Naive thymus-derived CD4-positive, alpha-beta T cell (primary cell): Measurements from ENCODE around the gene TMX3. TPM values are rescaled to one million over a fixed set of nuclear protein-coding genes. Genes with fewer than 3 reads are reported as not detected.
A peak's percentile ranks its signal among the peaks of the same experiment; 100 is the strongest.

Source experiments
- ATAC-seq: fragments of 150-1000 bp; cut with Tn5 transposase; 2 replicates; pipeline ENCODE4 v1.10.0; 2021; ENCODE audit warnings: mild to moderate bottlenecking, moderate library complexity
- CTCF ChIA-PET: fragments of 350-600 bp; sonication (Branson Sonifier 250); formaldehyde crosslinking; loops from one replicate; lab custom pipeline; 2021; ENCODE audit warnings: antibody characterized with exemption; lab: Charles Lee
- POLR2A ChIA-PET: fragments of 350-600 bp; sonication (Branson Sonifier 250); formaldehyde crosslinking; loops from one replicate; lab custom pipeline; 2021; ENCODE audit warnings: antibody characterized with exemption, inconsistent platforms; lab: Charles Lee
- DNase-seq, 9 donors: peaks; one replicate each; pipeline versions ENCODE4 v3.0.0 to v3.0.0-alpha.2; 2020 to 2022; ENCODE audit warnings: mixed read lengths in 1 of 9
- H3K27ac ChIP-seq: one replicate; pipeline ENCODE4 v1.7.0; 2013; ENCODE audit warnings: mild to moderate bottlenecking, low read depth, low read length, moderate library complexity
- H3K27me3 ChIP-seq, 2 donors: one replicate each; pipeline ENCODE4 v1.7.0; 2013; ENCODE audit warnings: low read length in 2 of 2, mild to moderate bottlenecking in 2 of 2, moderate library complexity in 2 of 2; ENCODE audit not compliant: control insufficient read depth in 2 of 2, insufficient read depth in 2 of 2
- H3K36me3 ChIP-seq, 3 experiments: 1 replicate in 2 of 3; 2 replicates in 1 of 3; pipeline ENCODE4 v1.7.0; 2013; ENCODE audit warnings: low read length in 3 of 3, mild to moderate bottlenecking in 3 of 3, moderate library complexity in 1 of 3; ENCODE audit not compliant: insufficient read depth in 3 of 3, control insufficient read depth in 2 of 3
- H3K4me1 ChIP-seq, 2 donors: one replicate each; pipeline ENCODE4 v1.7.0; 2013; ENCODE audit warnings: low read length in 2 of 2, mild to moderate bottlenecking in 2 of 2, moderate library complexity in 1 of 2; ENCODE audit not compliant: control insufficient read depth in 2 of 2, insufficient read depth in 2 of 2
- H3K4me3 ChIP-seq: 2 replicates; pipeline ENCODE4 v1.7.0; 2013; ENCODE audit warnings: mild to moderate bottlenecking, low read length
- H3K9me3 ChIP-seq, 3 experiments: 1 replicate in 2 of 3; 2 replicates in 1 of 3; pipeline ENCODE4 v1.7.0; 2013; ENCODE audit warnings: low read length in 3 of 3; ENCODE audit not compliant: control insufficient read depth in 2 of 3
- H3K27ac Mint-ChIP-seq, 9 donors: one replicate each; pipeline ENCODE4 v1.8.0; 2020 to 2022; ENCODE audit warnings: mixed read lengths in 9 of 9, mild to moderate bottlenecking in 8 of 9, moderate library complexity in 5 of 9, inconsistent platforms in 2 of 9
- H3K27me3 Mint-ChIP-seq, 5 donors: one replicate each; pipeline ENCODE4 v1.8.0; 2021 to 2022; ENCODE audit warnings: mixed read lengths in 5 of 5, mild to moderate bottlenecking in 1 of 5
- H3K36me3 Mint-ChIP-seq, 5 donors: one replicate each; pipeline ENCODE4 v1.8.0; 2020 to 2022; ENCODE audit warnings: mixed read lengths in 5 of 5, mild to moderate bottlenecking in 3 of 5, inconsistent platforms in 1 of 5
- H3K4me1 Mint-ChIP-seq, 7 donors: one replicate each; pipeline ENCODE4 v1.8.0; 2020 to 2022; ENCODE audit warnings: mixed read lengths in 7 of 7, mild to moderate bottlenecking in 3 of 7, inconsistent platforms in 1 of 7
- H3K4me3 Mint-ChIP-seq, 10 donors: one replicate each; pipeline ENCODE4 v1.8.0; 2020 to 2022; ENCODE audit warnings: mild to moderate bottlenecking in 10 of 10, mixed read lengths in 10 of 10, moderate library complexity in 6 of 10, inconsistent platforms in 2 of 10
- H3K9me3 Mint-ChIP-seq, 11 donors: one replicate each; pipeline ENCODE4 v1.8.0; 2020 to 2022; ENCODE audit warnings: mixed read lengths in 11 of 11, mild to moderate bottlenecking in 4 of 11, inconsistent platforms in 1 of 11, moderate library complexity in 1 of 11
- intact Hi-C, 2 donors: fragments of 100-400 bp; cut with micrococcal nuclease; formaldehyde crosslinking; loops; one replicate each; pipeline ENCODE4 v1.15.1; 2023
- polyA plus RNA-seq, 2 donors: library from polyadenylated mRNA; unstranded; fragments of 300-500 nt; fragmentation: Illumina TruSeq; gene quantifications; one replicate each; pipeline ENCODE4 v1.2.3, GENCODE V29; 2021
- total RNA-seq, 6 experiments: library from RNA in 5 of 6; stranded (reverse) in 5 of 6; gene quantifications; 1 replicate in 5 of 6; 2 replicates in 1 of 6; pipeline ENCODE4 v1.2.3 and lab custom pipeline; 2021 to 2026

Gene TMX3
- total and polyA plus RNA-seq, 7 experiments from 2014 or later, result 18.7 to 76.5 (median 50.7) TPM

- Mint-ChIP-seq H3K36me3 (peaks cover 0 to 6% (median 0%) of the 10 kb centered on the region in 5 donors), H3K27ac (no peak overlapping the region), H3K4me3 (no peak overlapping the region), H3K4me1 (peaks cover 0 to 8% (median 3%) of the 10 kb centered on the region in 7 donors), H3K9me3 (peaks cover 0 to 2% (median 0%) of the 10 kb centered on the region in 11 donors), H3K27me3 (peaks cover 0 to 4% (median 0%) of the 10 kb centered on the region in 5 donors)
- H3K27ac ChIP-seq, result no peak overlapping the region
- intact Hi-C loops, result no loop called here
- H3K4me1 ChIP-seq, result no peaks in the 10 kb centered on the region
- ATAC-seq (no peak), DNase-seq (no peak)
- ChIA-PET CTCF (interaction anchor here (0.7 kb wide), 1 partner anchor 21 kb away, joined by 4 read pairs; no protein-coding TSS in a partner anchor), POLR2A (interaction anchor here (1.3 kb wide), 1 partner anchor 11 kb away, joined by 3 read pairs; no protein-coding TSS in a partner anchor)
- H3K36me3 ChIP-seq, result no peaks in the 10 kb centered on the region
- H3K9me3 ChIP-seq, result no peaks in the 10 kb centered on the region
- no peaks in the 10 kb centered on the region for H3K27me3 ChIP-seq
- no peak overlapping the region for H3K4me3 ChIP-seq
These were observed 13.3 kb upstream of the TMX3 start for GRCh38 chr18:68728081-68728700.

GRCh38 chr18:68727506-68727905 lies 12.6 kb upstream of the TMX3 start:
- Mint-ChIP-seq H3K4me1 (peaks cover 0 to 15% (median 9%) of the 10 kb centered on the region in 7 donors), H3K9me3 (peaks cover 0 to 2% (median 0%) of the 10 kb centered on the region in 11 donors), H3K36me3 (peaks cover 0 to 6% (median 0%) of the 10 kb centered on the region in 5 donors), H3K27ac (no peak overlapping the region), H3K27me3 (peaks cover 0 to 4% (median 0%) of the 10 kb centered on the region in 5 donors), H3K4me3 (no peak overlapping the region)
- ChIA-PET POLR2A (interaction anchor here (1.3 kb wide), 1 partner anchor 11 kb away, joined by 3 read pairs; no protein-coding TSS in a partner anchor), CTCF (no interaction called here)
- H3K27ac ChIP-seq, result no peak overlapping the region
- H3K4me1 ChIP-seq, result peaks cover 0 to 4% of the 10 kb centered on the region in 2 donors
- H3K27me3 ChIP-seq, result no peaks in the 10 kb centered on the region
- no peaks in the 10 kb centered on the region for H3K36me3 ChIP-seq
- ATAC-seq, result no peak
- no peak overlapping the region for H3K4me3 ChIP-seq
- intact Hi-C loops, result no loop called here
- H3K9me3 ChIP-seq, result no peaks in the 10 kb centered on the region
- no peak for DNase-seq

DNA sequence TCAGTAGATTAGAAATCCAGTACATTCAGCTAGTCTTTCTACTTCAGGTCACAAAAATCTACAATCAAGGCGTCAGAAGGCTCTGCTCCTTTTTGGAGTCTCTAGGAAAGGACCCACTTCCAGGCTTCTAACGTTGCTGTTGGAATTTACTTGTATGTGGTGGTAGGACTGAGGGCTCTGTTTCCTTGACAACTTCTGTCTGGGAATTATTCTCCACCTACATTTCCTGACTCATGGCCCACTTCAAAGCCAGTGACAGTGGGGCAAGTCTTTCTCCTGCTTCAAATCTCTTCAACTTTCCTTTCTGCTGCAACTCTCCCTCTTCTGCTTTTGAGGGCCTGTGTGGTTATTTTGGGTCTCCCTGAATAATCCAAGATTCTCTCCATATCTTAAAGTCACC lies 10.4 kb upstream of the TMX3 start:
- POLR2A ChIA-PET, result no interaction called here
- peaks cover 0 to 2% (median 0%) of the 10 kb centered on the region in 11 donors for H3K9me3 Mint-ChIP-seq
- CTCF ChIA-PET, result no interaction called here
- peaks cover 0 to 4% (median 0%) of the 10 kb centered on the region in 5 donors for H3K27me3 Mint-ChIP-seq
- H3K4me1 Mint-ChIP-seq, result peaks cover 13 to 37% (median 31%) of the 10 kb centered on the region in 7 donors
- peaks cover 0 to 9% (median 0%) of the 10 kb centered on the region in 5 donors for H3K36me3 Mint-ChIP-seq
- intact Hi-C loops, result no loop called here
- H3K27me3 ChIP-seq, result no peaks in the 10 kb centered on the region
- DNase-seq, result no peak
- no peak overlapping the region for H3K27ac ChIP-seq
- H3K4me3 Mint-ChIP-seq, result no peak overlapping the region
- H3K4me3 ChIP-seq, result no peak overlapping the region
- H3K36me3 ChIP-seq, result no peaks in the 10 kb centered on the region
- ATAC-seq, result no peak
- no peaks in the 10 kb centered on the region for H3K9me3 ChIP-seq
- no peak overlapping the region for H3K27ac Mint-ChIP-seq
- H3K4me1 ChIP-seq, result peaks cover 0 to 12% of the 10 kb centered on the region in 2 donors

DNA sequence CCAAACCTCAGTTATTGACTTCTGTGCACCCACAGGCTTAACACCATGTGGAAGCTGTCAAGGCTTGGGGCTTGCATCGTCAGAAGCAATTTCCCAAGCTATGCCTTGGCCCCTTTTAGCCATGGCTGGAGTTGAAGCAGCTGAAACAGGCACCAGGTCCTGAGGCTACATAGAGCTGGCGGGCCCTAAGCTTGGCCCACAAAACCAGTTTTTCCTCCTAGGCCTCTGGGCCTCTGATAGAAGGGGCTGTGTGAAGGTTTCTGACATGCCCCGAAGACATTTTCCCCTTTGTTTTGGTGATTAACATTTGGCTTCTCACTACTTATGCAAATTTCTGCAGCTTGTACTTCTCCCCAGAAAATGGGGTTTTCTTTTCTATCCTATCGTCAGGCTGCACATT lies 9.1 kb upstream of the TMX3 start:
- ChIA-PET POLR2A (no interaction called here), CTCF (no interaction called here)
- Histone ChIP-seq H3K9me3 (no peaks in the 10 kb centered on the region), H3K27me3 (no peaks in the 10 kb centered on the region), H3K27ac (no peak overlapping the region), H3K4me1 (peaks cover 0 to 12% of the 10 kb centered on the region in 2 donors), H3K4me3 (no peak overlapping the region), H3K36me3 (no peaks in the 10 kb centered on the region)
- ATAC-seq (no peak), DNase-seq (no peak)
- Mint-ChIP-seq H3K9me3 (peaks cover 0 to 2% (median 0%) of the 10 kb centered on the region in 11 donors), H3K27me3 (no peaks in the 10 kb centered on the region), H3K4me3 (no peak overlapping the region), H3K4me1 (peaks cover 13 to 38% (median 33%) of the 10 kb centered on the region in 7 donors), H3K36me3 (peaks cover 0 to 11% (median 6%) of the 10 kb centered on the region in 5 donors), H3K27ac (no peak overlapping the region)
- intact Hi-C loops, result no loop called here

DNA sequence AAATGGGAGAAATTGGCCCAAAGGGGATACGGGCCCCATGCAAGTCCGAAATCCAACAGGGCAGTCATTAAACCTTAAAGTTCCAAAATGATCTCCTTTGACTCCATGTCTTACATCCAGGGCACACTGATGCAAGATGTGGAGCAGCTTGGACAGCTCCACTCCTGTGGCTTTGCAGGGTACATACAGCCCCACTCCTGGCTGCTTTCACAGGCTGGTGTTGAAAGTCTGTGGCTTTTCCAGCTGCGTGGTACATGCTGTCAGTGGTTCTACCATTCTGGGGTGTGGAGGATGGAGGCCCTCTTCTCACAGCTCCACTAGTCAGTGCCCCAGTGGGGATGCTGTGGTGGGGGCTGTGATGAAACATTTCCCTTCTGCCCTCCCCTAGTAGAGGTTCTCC lies 8.6 kb upstream of the TMX3 start:
- H3K4me3 Mint-ChIP-seq, result peak overlapping the region in 6 of 10 donors; percentile 1 to 54 (median 10)
- no peaks in the 10 kb centered on the region for H3K9me3 ChIP-seq
- POLR2A ChIA-PET, result no interaction called here
- H3K9me3 Mint-ChIP-seq, result peaks cover 0 to 2% (median 0%) of the 10 kb centered on the region in 11 donors
- CTCF ChIA-PET, result no interaction called here
- peaks cover 11 to 38% (median 33%) of the 10 kb centered on the region in 7 donors for H3K4me1 Mint-ChIP-seq
- H3K4me1 ChIP-seq, result peaks cover 0 to 12% of the 10 kb centered on the region in 2 donors
- H3K36me3 Mint-ChIP-seq, result peaks cover 0 to 11% (median 6%) of the 10 kb centered on the region in 5 donors
- H3K27ac ChIP-seq, result no peak overlapping the region
- H3K4me3 ChIP-seq, result no peak overlapping the region
- intact Hi-C loops, result loop anchor here in 1 of 2 donors (1.0 kb wide), 1 partner anchor 8 kb away; the partner anchor contains the start of gene TMX3
- H3K36me3 ChIP-seq, result no peaks in the 10 kb centered on the region
- no peaks in the 10 kb centered on the region for H3K27me3 Mint-ChIP-seq
- no peak for DNase-seq
- no peak for ATAC-seq
- H3K27me3 ChIP-seq, result no peaks in the 10 kb centered on the region
- peak overlapping the region in 5 of 9 donors; percentile 44 to 92 (median 74) for H3K27ac Mint-ChIP-seq

GRCh38 chr18:68722821-68723220 lies 7.9 kb upstream of the TMX3 start:
- Mint-ChIP-seq H3K27me3 (no peaks in the 10 kb centered on the region), H3K4me3 (peak overlapping the region in 3 of 10 donors; percentile 1 to 52 (median 6)), H3K36me3 (peaks cover 0 to 11% (median 6%) of the 10 kb centered on the region in 5 donors), H3K4me1 (peaks cover 11 to 39% (median 33%) of the 10 kb centered on the region in 7 donors), H3K27ac (peak overlapping the region in 5 of 9 donors; percentile 87 to 93 (median 92)), H3K9me3 (peaks cover 0 to 2% (median 0%) of the 10 kb centered on the region in 11 donors)
- H3K4me1 ChIP-seq, result peaks cover 0 to 12% of the 10 kb centered on the region in 2 donors
- DNase-seq, result no peak
- ChIA-PET CTCF (no interaction called here), POLR2A (no interaction called here)
- no peak overlapping the region for H3K4me3 ChIP-seq
- peak; percentile 44 for ATAC-seq
- no peaks in the 10 kb centered on the region for H3K9me3 ChIP-seq
- intact Hi-C loops, result loop anchor here in 1 of 2 donors (1.0 kb wide), 1 partner anchor 8 kb away; the partner anchor contains the start of gene TMX3
- H3K27ac ChIP-seq, result peak overlapping the region; percentile 20
- no peaks in the 10 kb centered on the region for H3K27me3 ChIP-seq
- no peaks in the 10 kb centered on the region for H3K36me3 ChIP-seq
